Natural killer cell treated with Interleukin-12 subunit alpha and Interleukin-12 subunit beta and Interleukin-15 and Interleukin-18, amount 100 ng/mL, for 72 hours (primary cell): ENCODE data around the gene SNAPIN. TPM values are rescaled to one million over a fixed set of nuclear protein-coding genes. Genes with fewer than 3 reads are reported as not detected.
"Not testable (repeated sequence)": the region's sequence is repeated elsewhere in the genome, so short reads cannot be mapped to it uniquely, and the experiment has no call there.

Experiments
- ATAC-seq, 2 donors: fragments of 150-1000 bp; cut with Tn5 transposase in 1 of 2; sonication (Bioruptor Pico), chemical (Tn5 transposase) in 1 of 2; 2 replicates each; pipeline ENCODE4 v1.10.0; 2021
- DNase-seq: peaks from one replicate; pipeline ENCODE4 v3.0.0; 2022; ENCODE audit warnings: low spot score
- H3K27ac Mint-ChIP-seq, 2 donors: 1 replicate in 1 of 2; 2 replicates in 1 of 2; pipeline ENCODE4 v1.8.0; 2022; ENCODE audit warnings: mixed read lengths in 2 of 2, mild to moderate bottlenecking in 1 of 2, moderate library complexity in 1 of 2
- H3K27me3 Mint-ChIP-seq, 2 donors: 1 replicate in 1 of 2; 2 replicates in 1 of 2; pipeline ENCODE4 v1.8.0; 2022; ENCODE audit warnings: mixed read lengths in 2 of 2
- H3K36me3 Mint-ChIP-seq: one replicate; pipeline ENCODE4 v1.8.0; 2022; ENCODE audit warnings: mixed read lengths
- H3K4me1 Mint-ChIP-seq, 2 donors: 1 replicate in 1 of 2; 2 replicates in 1 of 2; pipeline ENCODE4 v1.8.0; 2022; ENCODE audit warnings: low read depth in 2 of 2, mixed read lengths in 2 of 2, mild to moderate bottlenecking in 1 of 2
- H3K4me3 Mint-ChIP-seq: one replicate; pipeline ENCODE4 v1.8.0; 2022; ENCODE audit warnings: mixed read lengths
- H3K9me3 Mint-ChIP-seq: 2 replicates; pipeline ENCODE4 v1.8.0; 2022; ENCODE audit warnings: mixed read lengths
- total RNA-seq, 2 donors: library from RNA; stranded (reverse); gene quantifications; one replicate each; pipeline ENCODE4 v1.2.3, GENCODE V29; 2022

Gene SNAPIN
- total RNA-seq, 2 donors from 2014 or later: 23.9 to 42.5 TPM

- DNase-seq: no peak
- Mint-ChIP-seq H3K4me3 (no peak overlapping the region), H3K27ac (peak overlapping the region in 1 of 2 donors; percentile 76), H3K9me3 (no peaks in the 10 kb centered on the region), H3K36me3 (peaks cover 34% of the 10 kb centered on the region), H3K27me3 (no peaks in the 10 kb centered on the region), H3K4me1 (peaks cover 10 to 28% of the 10 kb centered on the region in 2 donors)
- ATAC-seq: no peak
These were observed 8.9 kb downstream of the SNAPIN start for GRCh38 chr1:153667439-153667838.

- ATAC-seq, H3K9me3 Mint-ChIP-seq, H3K27me3 Mint-ChIP-seq, DNase-seq: not testable (repeated sequence)
- Mint-ChIP-seq H3K27ac (peak overlapping the region; percentile 59 to 76), H3K36me3 (peaks cover 31% of the 10 kb centered on the region), H3K4me3 (peak overlapping the region; percentile 62), H3K4me1 (peaks cover 10 to 31% of the 10 kb centered on the region in 2 donors)
These were observed 10.2 kb downstream of the SNAPIN start for GRCh38 chr1:153668672-153669071.

- no peak for DNase-seq
- Mint-ChIP-seq H3K9me3 (no peaks in the 10 kb centered on the region), H3K27ac (no peak overlapping the region), H3K4me3 (no peak overlapping the region), H3K36me3 (peaks cover 24% of the 10 kb centered on the region), H3K27me3 (no peaks in the 10 kb centered on the region), H3K4me1 (peaks cover 10 to 31% of the 10 kb centered on the region in 2 donors)
- no peak for ATAC-seq
These were observed 11.1 kb downstream of the SNAPIN start for GRCh38 chr1:153669606-153670005.

GRCh38 chr1:153670257-153670858 is 11.9 kb downstream of the SNAPIN start:
- peaks cover 17% of the 10 kb centered on the region for H3K36me3 Mint-ChIP-seq
- no peak overlapping the region for H3K27ac Mint-ChIP-seq
- no peaks in the 10 kb centered on the region for H3K27me3 Mint-ChIP-seq
- no peaks in the 10 kb centered on the region for H3K9me3 Mint-ChIP-seq
- peak in 1 of 2 donors; percentile 1 for ATAC-seq
- DNase-seq: no peak
- no peak overlapping the region for H3K4me3 Mint-ChIP-seq
- H3K4me1 Mint-ChIP-seq: peaks cover 10 to 31% of the 10 kb centered on the region in 2 donors

- H3K27ac Mint-ChIP-seq: no peak within 1 kb of the TSS
- H3K9me3 Mint-ChIP-seq: no peaks in the 10 kb centered on the region
- peak; percentile 97 for ATAC-seq
- H3K27me3 Mint-ChIP-seq: no peaks in the 10 kb centered on the region
- peaks cover 12% of the 10 kb centered on the region for H3K36me3 Mint-ChIP-seq
- H3K4me1 Mint-ChIP-seq: peaks cover 10 to 31% of the 10 kb centered on the region in 2 donors
- H3K4me3 Mint-ChIP-seq: no peak within 1 kb of the TSS
- peak; percentile 95 for DNase-seq
These were observed 12.5 kb downstream of the SNAPIN start, which contains the start of gene ILF2 for GRCh38 chr1:153670859-153671627. Gene ILF2 (minus strand): TSS chr1:153670993. CDS start chr1:153670922, 71 bp downstream.

GRCh38 chr1:153671628-153672353 is 13.3 kb downstream of the SNAPIN start:
- not testable (repeated sequence) for H3K9me3 Mint-ChIP-seq, DNase-seq, H3K4me3 Mint-ChIP-seq, H3K27ac Mint-ChIP-seq, H3K27me3 Mint-ChIP-seq
- peaks cover 10 to 31% of the 10 kb centered on the region in 2 donors for H3K4me1 Mint-ChIP-seq
- peak; percentile 26 to 31 for ATAC-seq
- H3K36me3 Mint-ChIP-seq: peaks cover 12% of the 10 kb centered on the region

- Mint-ChIP-seq H3K27ac (peak overlapping the region in 1 of 2 donors; percentile 17), H3K4me1 (peaks cover 12 to 29% of the 10 kb centered on the region in 2 donors), H3K9me3 (no peaks in the 10 kb centered on the region), H3K27me3 (peaks cover 15 to 17% of the 10 kb centered on the region in 2 donors), H3K36me3 (no peaks in the 10 kb centered on the region), H3K4me3 (peak overlapping the region; percentile 36)
- no peak for ATAC-seq
- no peak for DNase-seq
These were observed 15.0 kb downstream of the SNAPIN start for GRCh38 chr1:153673511-153673910.

- Mint-ChIP-seq H3K4me3 (peak overlapping the region; percentile 85), H3K36me3 (no peaks in the 10 kb centered on the region), H3K9me3 (no peaks in the 10 kb centered on the region), H3K27me3 (peaks cover 44 to 47% of the 10 kb centered on the region in 2 donors), H3K27ac (peak overlapping the region in 1 of 2 donors; percentile 2), H3K4me1 (peaks cover 22 to 24% of the 10 kb centered on the region in 2 donors)
- ATAC-seq (peak in 1 of 2 donors; percentile 53), DNase-seq (peak; percentile 64)
These were observed 19.4 kb downstream of the SNAPIN start for GRCh38 chr1:153677718-153678518.

- H3K36me3 Mint-ChIP-seq: no peaks in the 10 kb centered on the region
- H3K27ac Mint-ChIP-seq: peak within 1 kb of the TSS in 1 of 2 donors; percentile 2
- DNase-seq: no peak
- H3K27me3 Mint-ChIP-seq: peaks cover 49 to 50% of the 10 kb centered on the region in 2 donors
- peaks cover 21 to 22% of the 10 kb centered on the region in 2 donors for H3K4me1 Mint-ChIP-seq
- H3K4me3 Mint-ChIP-seq: peak within 1 kb of the TSS; percentile 85
- H3K9me3 Mint-ChIP-seq: no peaks in the 10 kb centered on the region
- peak; percentile 33 to 37 for ATAC-seq
These were observed 20.2 kb downstream of the SNAPIN start, which contains the start of gene NPR1 for GRCh38 chr1:153678519-153679336. Gene NPR1 (plus strand): TSS chr1:153678688. CDS start chr1:153679109, 421 bp downstream.

GRCh38 chr1:153679337-153680119 is 21.0 kb downstream of the SNAPIN start:
- DNase-seq: peak; percentile 6
- peaks cover 54 to 55% of the 10 kb centered on the region in 2 donors for H3K27me3 Mint-ChIP-seq

GRCh38 chr1:153680120-153680403 is 21.6 kb downstream of the SNAPIN start:
- Mint-ChIP-seq H3K27me3 (peaks cover 54 to 55% of the 10 kb centered on the region in 2 donors), H3K36me3 (no peaks in the 10 kb centered on the region), H3K9me3 (no peaks in the 10 kb centered on the region), H3K4me1 (peaks cover 21 to 22% of the 10 kb centered on the region in 2 donors), H3K27ac (no peak overlapping the region), H3K4me3 (peak overlapping the region; percentile 85)
- DNase-seq (peak; percentile 15), ATAC-seq (no peak)

More at GRCh38 chr1:153679337-153680119, 21.0 kb downstream of the SNAPIN start:
- H3K9me3 Mint-ChIP-seq: no peaks in the 10 kb centered on the region
- H3K4me3 Mint-ChIP-seq: peak overlapping the region; percentile 85
- H3K36me3 Mint-ChIP-seq: no peaks in the 10 kb centered on the region
- peaks cover 21 to 22% of the 10 kb centered on the region in 2 donors for H3K4me1 Mint-ChIP-seq
- H3K27ac Mint-ChIP-seq: no peak overlapping the region
- ATAC-seq: peak; percentile 48 to 53

GRCh38 chr1:153682730-153683129 is 24.2 kb downstream of the SNAPIN start:
- Mint-ChIP-seq H3K9me3 (no peaks in the 10 kb centered on the region), H3K4me1 (peaks cover 17 to 18% of the 10 kb centered on the region in 2 donors), H3K36me3 (no peaks in the 10 kb centered on the region), H3K27me3 (peaks cover 48% of the 10 kb centered on the region in 2 donors), H3K4me3 (no peak overlapping the region), H3K27ac (no peak overlapping the region)
- DNase-seq: peak; percentile 5
- ATAC-seq: no peak
